T-helper 2 cell treated with Interferon-gamma antibody and Interleukin-4, amounts not matched to agents 5 μg/mL and 100 μg/mL, for 36 hours (primary cell): Measurements from ENCODE around the gene BANP.
"Not testable (repeated sequence)": the region's sequence is repeated elsewhere in the genome, so short reads cannot be mapped to it uniquely, and the experiment has no call there.

Source experiments
- DNase-seq: peaks from one replicate; pipeline ENCODE4 v3.0.0; 2021; ENCODE audit warnings: low spot score
- H3K27ac Mint-ChIP-seq: one replicate; pipeline ENCODE4 v1.8.0; 2021; ENCODE audit warnings: mild to moderate bottlenecking, mixed read lengths
- H3K27me3 Mint-ChIP-seq: one replicate; pipeline ENCODE4 v1.8.0; 2021; ENCODE audit warnings: low read depth, mixed read lengths
- H3K36me3 Mint-ChIP-seq: one replicate; pipeline ENCODE4 v1.8.0; 2021; ENCODE audit warnings: low read depth, mixed read lengths
- H3K4me1 Mint-ChIP-seq: one replicate; pipeline ENCODE4 v1.8.0; 2021; ENCODE audit warnings: low read depth, mixed read lengths
- H3K4me3 Mint-ChIP-seq: one replicate; pipeline ENCODE4 v1.8.0; 2022; ENCODE audit warnings: mild to moderate bottlenecking, moderate library complexity, mixed read lengths
- H3K9me3 Mint-ChIP-seq: one replicate; pipeline ENCODE4 v1.8.0; 2021; ENCODE audit warnings: mixed read lengths

BANP gene

GRCh38 chr16:88043208-88043910, 92.1 kb downstream of the BANP start:
- not testable (repeated sequence) for H3K9me3 Mint-ChIP-seq, H3K27me3 Mint-ChIP-seq, H3K4me3 Mint-ChIP-seq, H3K27ac Mint-ChIP-seq, H3K4me1 Mint-ChIP-seq, DNase-seq
- H3K36me3 Mint-ChIP-seq: peaks cover 10% of the 10 kb centered on the region

- not testable (repeated sequence) for H3K27ac Mint-ChIP-seq, DNase-seq, H3K4me3 Mint-ChIP-seq, H3K27me3 Mint-ChIP-seq, H3K4me1 Mint-ChIP-seq, H3K9me3 Mint-ChIP-seq
- peaks cover 11% of the 10 kb centered on the region for H3K36me3 Mint-ChIP-seq
These were observed 92.9 kb downstream of the BANP start for GRCh38 chr16:88044121-88044581.

DNA sequence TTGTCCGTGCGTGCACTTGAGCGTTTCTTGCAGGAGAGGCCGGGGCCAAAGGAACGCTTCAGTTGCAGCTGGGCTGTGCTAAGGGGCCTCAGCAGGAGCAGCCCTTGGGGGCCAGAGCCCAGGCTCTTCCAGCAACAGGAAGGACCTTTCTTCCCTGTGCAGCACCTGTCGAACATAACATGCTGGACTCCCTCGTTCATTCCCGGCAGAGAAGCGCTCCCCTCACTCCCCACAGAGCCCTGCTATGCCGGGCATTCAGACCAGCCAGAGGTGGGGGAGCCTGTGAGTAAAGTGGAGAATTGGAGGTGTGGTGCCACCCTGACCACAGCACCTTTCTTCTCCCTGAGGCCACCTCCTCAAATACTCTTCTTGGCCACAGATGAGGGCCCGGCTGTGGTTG, 94.1 kb downstream of the BANP start:
- not testable (repeated sequence) for H3K9me3 Mint-ChIP-seq, DNase-seq, H3K4me3 Mint-ChIP-seq, H3K4me1 Mint-ChIP-seq, H3K27me3 Mint-ChIP-seq, H3K27ac Mint-ChIP-seq
- H3K36me3 Mint-ChIP-seq: peaks cover 12% of the 10 kb centered on the region

DNA sequence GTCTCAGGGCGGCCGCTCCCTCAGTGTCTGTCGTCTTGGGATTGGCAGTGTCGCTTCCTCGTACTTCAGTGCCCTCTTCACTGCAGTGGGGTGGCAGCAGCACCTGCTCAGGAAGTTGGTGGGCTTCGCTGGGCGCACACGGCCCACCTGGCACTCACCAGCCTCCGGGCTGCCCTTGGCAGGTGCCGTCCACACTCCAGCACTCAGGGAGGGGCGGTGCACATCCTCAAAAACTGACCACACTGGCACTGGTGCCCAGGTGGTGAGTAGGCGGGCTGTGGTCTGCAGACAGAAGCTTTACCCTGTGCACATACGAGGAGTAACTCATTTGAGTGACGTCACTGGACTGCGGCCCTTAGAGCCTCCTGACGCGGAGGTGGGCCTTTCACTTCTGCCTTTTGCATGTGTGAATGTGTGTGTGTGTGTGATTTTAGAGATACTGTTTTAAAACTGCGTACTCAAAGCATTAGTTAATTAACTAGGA, 94.6 kb downstream of the BANP start:
- Mint-ChIP-seq H3K36me3 (peaks cover 12% of the 10 kb centered on the region), H3K4me3 (no peak overlapping the region), H3K9me3 (no peaks in the 10 kb centered on the region), H3K27ac (no peak overlapping the region), H3K27me3 (no peaks in the 10 kb centered on the region), H3K4me1 (no peaks in the 10 kb centered on the region)
- DNase-seq: no peak

DNA sequence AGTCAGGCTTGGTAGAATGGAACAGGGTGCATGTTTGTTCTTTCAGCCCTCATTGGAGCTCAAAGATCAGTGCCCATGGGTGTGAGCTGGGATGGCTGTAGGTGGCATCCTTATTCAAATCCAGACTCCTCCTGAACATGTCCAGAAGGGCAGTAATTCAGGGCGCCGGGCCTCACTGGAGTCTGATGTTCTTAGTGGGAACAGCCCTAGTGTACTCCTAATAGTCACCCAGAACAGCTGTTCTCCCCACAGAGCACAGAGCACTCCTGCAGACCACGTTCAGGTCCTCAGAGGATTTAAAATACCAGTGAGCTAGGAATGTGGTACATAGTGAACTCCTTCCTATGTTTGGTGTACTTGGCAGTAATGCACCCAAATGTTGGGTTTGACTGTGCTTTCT, 96.2 kb downstream of the BANP start:
- H3K4me3 Mint-ChIP-seq: no peak overlapping the region
- H3K27me3 Mint-ChIP-seq: no peaks in the 10 kb centered on the region
- H3K27ac Mint-ChIP-seq: no peak overlapping the region
- H3K9me3 Mint-ChIP-seq: no peaks in the 10 kb centered on the region
- DNase-seq: no peak
- H3K36me3 Mint-ChIP-seq: peaks cover 17% of the 10 kb centered on the region
- no peaks in the 10 kb centered on the region for H3K4me1 Mint-ChIP-seq

DNA sequence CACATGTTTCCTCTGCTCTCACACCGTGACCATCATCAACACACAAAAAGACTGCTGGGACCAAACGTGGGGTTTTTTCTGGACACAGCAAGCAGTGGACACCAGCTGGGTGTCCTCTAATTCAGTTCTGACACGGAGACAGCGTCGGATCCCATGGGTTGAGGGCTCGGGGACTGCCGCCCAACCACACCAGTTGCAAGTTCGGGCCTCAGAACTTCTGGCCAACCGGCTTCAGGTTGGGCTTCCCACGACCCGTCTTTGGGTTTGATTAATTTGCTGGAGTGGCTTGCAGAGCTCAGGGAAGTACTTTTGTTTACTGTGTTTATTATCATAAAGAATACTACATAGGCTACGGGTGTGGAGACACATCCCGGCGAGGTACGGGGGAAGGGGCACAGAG, 97.8 kb downstream of the BANP start:
- H3K36me3 Mint-ChIP-seq: peaks cover 17% of the 10 kb centered on the region
- no peak overlapping the region for H3K4me3 Mint-ChIP-seq
- no peak for DNase-seq
- no peak overlapping the region for H3K27ac Mint-ChIP-seq
- H3K4me1 Mint-ChIP-seq: no peaks in the 10 kb centered on the region
- no peaks in the 10 kb centered on the region for H3K9me3 Mint-ChIP-seq
- no peaks in the 10 kb centered on the region for H3K27me3 Mint-ChIP-seq

DNA sequence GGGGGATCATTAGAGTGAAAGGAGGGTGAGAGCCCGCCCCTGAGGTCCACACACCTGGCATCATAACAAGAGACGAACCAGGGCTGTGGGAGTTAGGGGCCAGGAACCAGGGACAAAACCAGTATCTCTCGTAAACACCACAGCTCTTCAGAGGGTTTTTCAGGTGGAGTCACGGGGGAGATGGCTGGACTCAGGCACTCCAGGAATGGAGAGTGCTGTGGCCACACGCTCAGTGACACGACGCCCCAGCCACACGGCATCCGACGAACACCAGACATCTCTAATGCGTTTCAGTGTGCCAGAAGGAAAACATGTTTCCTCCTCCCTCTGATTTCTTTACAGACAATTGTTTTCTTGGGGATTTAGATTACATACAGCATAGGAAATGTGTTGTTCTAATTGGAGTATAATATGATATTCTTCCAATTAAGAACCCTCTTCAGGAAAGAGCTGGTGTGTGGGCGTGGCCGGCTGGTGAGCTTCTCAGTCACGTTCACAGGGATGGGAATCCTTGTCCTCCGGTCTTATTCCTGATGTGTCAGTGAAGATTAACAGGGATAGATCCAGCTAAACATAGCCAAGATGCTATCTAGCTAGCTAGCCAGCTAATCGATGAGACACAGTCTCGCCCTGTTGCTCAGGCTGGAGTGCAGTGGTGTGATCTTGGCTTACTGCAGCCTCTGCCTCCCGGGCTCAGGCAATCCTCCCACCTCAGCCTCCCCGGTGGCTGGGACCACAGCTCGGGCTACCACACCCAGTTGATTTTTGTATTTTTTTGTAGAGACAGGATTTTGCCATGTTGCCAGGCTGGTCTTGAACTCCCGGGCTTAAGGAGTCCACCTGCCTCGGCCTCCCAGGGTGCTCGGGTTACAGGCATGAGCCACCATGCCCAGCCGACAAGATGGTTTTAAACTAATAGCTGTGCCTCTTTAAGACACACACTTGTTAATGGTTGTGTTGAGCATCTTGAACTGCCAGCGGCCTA, 98.6 kb downstream of the BANP start:
- Mint-ChIP-seq H3K36me3 (peaks cover 17% of the 10 kb centered on the region), H3K27ac (no peak overlapping the region), H3K4me3 (no peak overlapping the region), H3K9me3 (no peaks in the 10 kb centered on the region), H3K4me1 (no peaks in the 10 kb centered on the region), H3K27me3 (no peaks in the 10 kb centered on the region)
- DNase-seq: no peak

GRCh38 chr16:88050952-88051660, 99.9 kb downstream of the BANP start:
- Mint-ChIP-seq H3K27me3 (no peaks in the 10 kb centered on the region), H3K27ac (no peak overlapping the region), H3K4me3 (no peak overlapping the region), H3K36me3 (peaks cover 16% of the 10 kb centered on the region), H3K9me3 (no peaks in the 10 kb centered on the region), H3K4me1 (no peaks in the 10 kb centered on the region)
- no peak for DNase-seq

GRCh38 chr16:88052661-88053060, 101.4 kb downstream of the BANP start:
- no peaks in the 10 kb centered on the region for H3K27me3 Mint-ChIP-seq
- H3K4me3 Mint-ChIP-seq: no peak overlapping the region
- H3K27ac Mint-ChIP-seq: no peak overlapping the region
- no peaks in the 10 kb centered on the region for H3K4me1 Mint-ChIP-seq
- H3K36me3 Mint-ChIP-seq: peaks cover 14% of the 10 kb centered on the region
- H3K9me3 Mint-ChIP-seq: no peaks in the 10 kb centered on the region
- no peak for DNase-seq

DNA sequence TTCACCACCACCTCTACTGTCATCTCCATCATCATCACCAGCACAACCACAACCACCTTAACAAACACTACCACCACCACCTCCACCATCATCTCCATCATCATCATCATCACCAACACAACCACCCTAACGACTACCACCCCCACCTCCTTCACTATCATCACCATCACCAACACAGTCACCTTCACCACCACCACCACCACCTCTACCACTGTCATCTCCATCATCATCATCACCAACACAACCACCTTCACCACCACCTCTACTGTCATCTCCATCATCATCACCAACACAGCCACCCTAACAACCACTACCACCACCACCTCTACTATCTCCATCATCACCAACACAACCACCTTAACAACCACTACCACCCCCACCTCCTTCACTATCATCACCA, 102.2 kb downstream of the BANP start:
- H3K4me1 Mint-ChIP-seq, H3K27ac Mint-ChIP-seq, H3K27me3 Mint-ChIP-seq, H3K9me3 Mint-ChIP-seq, H3K4me3 Mint-ChIP-seq, DNase-seq, H3K36me3 Mint-ChIP-seq: not testable (repeated sequence)

DNA sequence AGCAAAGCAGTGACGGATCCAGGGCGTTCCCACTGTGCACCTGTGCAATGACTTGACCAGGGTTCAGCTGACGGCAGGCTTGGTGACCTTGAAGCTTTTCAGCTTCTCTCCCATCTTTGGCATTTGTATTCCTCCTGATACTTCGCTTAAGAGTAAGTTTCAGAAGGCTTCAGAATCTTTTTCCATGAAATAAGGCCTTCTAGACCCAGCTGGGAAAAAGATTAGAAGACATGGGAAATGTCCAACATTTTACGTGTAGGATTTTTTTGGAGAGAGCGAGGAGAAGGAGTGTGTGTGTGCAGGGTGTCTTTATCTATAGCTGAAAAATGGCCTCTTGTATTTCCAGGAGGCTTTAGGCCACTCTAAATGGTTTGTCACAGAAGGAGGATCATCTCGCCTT, 104.1 kb downstream of the BANP start:
- H3K27ac Mint-ChIP-seq: no peak overlapping the region
- H3K9me3 Mint-ChIP-seq: no peaks in the 10 kb centered on the region

DNA sequence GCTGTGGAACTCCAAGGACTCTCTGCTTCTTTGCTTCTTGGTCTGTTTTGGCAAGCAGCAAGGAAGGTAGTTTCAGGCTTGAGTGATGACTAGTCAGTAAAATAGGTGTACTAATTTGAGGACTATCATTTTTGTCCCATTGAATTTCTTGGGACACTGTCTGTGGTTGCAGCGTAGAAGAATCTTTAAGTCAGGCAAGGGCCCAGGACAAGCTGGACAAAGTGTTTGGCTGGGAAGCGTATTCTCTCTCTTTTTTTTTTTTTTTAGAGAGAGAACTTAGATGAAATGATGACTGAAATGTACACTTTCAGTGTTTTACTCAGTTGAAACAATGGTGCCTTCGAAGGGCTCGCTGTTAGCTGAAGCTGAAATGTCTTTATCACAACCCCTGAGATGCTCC, 105.0 kb downstream of the BANP start:
- no peaks in the 10 kb centered on the region for H3K4me1 Mint-ChIP-seq
- H3K9me3 Mint-ChIP-seq: no peaks in the 10 kb centered on the region
- no peaks in the 10 kb centered on the region for H3K27me3 Mint-ChIP-seq
- H3K27ac Mint-ChIP-seq: no peak overlapping the region
- peaks cover 7% of the 10 kb centered on the region for H3K36me3 Mint-ChIP-seq
- DNase-seq: no peak
- no peak overlapping the region for H3K4me3 Mint-ChIP-seq

More for the DNA sequence above, 104.1 kb downstream of the BANP start:
- H3K4me1 Mint-ChIP-seq: no peaks in the 10 kb centered on the region
- H3K36me3 Mint-ChIP-seq: peaks cover 6% of the 10 kb centered on the region
- no peak for DNase-seq
- no peaks in the 10 kb centered on the region for H3K27me3 Mint-ChIP-seq
- H3K4me3 Mint-ChIP-seq: no peak overlapping the region

- no peak overlapping the region for H3K27ac Mint-ChIP-seq
- H3K36me3 Mint-ChIP-seq: peaks cover 4% of the 10 kb centered on the region
- no peak for DNase-seq
- H3K4me3 Mint-ChIP-seq: no peak overlapping the region
- no peaks in the 10 kb centered on the region for H3K4me1 Mint-ChIP-seq
- H3K27me3 Mint-ChIP-seq: no peaks in the 10 kb centered on the region
- H3K9me3 Mint-ChIP-seq: no peaks in the 10 kb centered on the region
These were observed 106.4 kb downstream of the BANP start for GRCh38 chr16:88057656-88058055.

DNA sequence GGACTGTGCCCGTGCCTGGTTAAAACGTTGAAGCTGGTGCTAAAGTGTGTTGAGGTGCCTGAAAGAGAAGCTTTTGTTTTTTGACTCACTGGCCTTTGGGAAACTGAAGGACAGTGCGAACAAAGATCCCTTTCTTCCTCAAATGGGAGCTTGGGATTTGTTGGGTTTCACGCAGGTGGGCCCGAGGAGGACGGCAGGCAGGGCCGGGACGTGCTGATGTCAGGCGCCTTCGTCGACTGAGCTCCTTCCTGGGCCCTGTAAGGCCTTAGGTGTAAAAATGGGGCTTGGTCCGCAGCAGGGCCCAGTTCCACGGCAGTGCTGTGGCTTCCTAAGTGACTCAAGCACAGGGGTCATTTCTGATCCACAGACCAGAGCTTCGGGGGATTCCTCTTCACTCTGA, 106.9 kb downstream of the BANP start:
- Mint-ChIP-seq H3K27me3 (no peaks in the 10 kb centered on the region), H3K4me3 (no peak overlapping the region), H3K36me3 (peaks cover 4% of the 10 kb centered on the region), H3K27ac (no peak overlapping the region), H3K9me3 (no peaks in the 10 kb centered on the region), H3K4me1 (no peaks in the 10 kb centered on the region)
- DNase-seq: no peak
